AG10803 (cell line): ENCODE measurements around the gene STAG3.

Experiments used
- DNase-seq: peaks from one replicate; pipeline ENCODE4 v3.0.0; 2010; ENCODE audit warnings: low read depth
- H3K4me3 ChIP-seq: 2 replicates; pipeline ENCODE4 v1.5.1; 2011; ENCODE audit warnings: mild to moderate bottlenecking, low read length, control low read depth
- TF ChIP-seq, protein P1 (sequence below): conservative IDR thresholded peaks from 2 replicates; pipeline ENCODE4 v1.5.1; 2011; ENCODE audit warnings: mild to moderate bottlenecking, low read length, control low read depth, inconsistent platforms

The STAG3 gene

DNA sequence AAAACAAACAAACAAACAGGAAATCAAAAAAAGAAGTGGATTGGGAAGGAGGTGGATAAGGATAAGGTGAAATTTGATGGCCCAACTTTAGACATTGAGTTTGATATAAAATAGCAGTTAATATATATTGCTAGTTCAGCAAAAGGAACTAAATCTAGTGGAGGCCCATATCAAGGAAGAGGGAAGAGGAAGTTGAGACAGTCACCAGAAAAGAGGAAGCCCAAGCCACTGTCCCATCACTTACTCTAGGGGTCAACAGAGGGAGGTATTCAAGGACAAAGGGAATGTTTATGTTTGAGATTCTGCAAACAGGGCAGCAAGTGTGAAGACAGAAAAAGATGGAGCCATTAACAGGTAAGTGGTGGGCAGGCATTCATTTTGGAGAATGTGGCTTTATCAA, 25.3 kb upstream of the STAG3 start:
- DNase-seq: no peak
- H3K4me3 ChIP-seq: no peak overlapping the region
- TF ChIP-seq, protein P1, sequence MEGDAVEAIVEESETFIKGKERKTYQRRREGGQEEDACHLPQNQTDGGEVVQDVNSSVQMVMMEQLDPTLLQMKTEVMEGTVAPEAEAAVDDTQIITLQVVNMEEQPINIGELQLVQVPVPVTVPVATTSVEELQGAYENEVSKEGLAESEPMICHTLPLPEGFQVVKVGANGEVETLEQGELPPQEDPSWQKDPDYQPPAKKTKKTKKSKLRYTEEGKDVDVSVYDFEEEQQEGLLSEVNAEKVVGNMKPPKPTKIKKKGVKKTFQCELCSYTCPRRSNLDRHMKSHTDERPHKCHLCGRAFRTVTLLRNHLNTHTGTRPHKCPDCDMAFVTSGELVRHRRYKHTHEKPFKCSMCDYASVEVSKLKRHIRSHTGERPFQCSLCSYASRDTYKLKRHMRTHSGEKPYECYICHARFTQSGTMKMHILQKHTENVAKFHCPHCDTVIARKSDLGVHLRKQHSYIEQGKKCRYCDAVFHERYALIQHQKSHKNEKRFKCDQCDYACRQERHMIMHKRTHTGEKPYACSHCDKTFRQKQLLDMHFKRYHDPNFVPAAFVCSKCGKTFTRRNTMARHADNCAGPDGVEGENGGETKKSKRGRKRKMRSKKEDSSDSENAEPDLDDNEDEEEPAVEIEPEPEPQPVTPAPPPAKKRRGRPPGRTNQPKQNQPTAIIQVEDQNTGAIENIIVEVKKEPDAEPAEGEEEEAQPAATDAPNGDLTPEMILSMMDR: no peak

DNA sequence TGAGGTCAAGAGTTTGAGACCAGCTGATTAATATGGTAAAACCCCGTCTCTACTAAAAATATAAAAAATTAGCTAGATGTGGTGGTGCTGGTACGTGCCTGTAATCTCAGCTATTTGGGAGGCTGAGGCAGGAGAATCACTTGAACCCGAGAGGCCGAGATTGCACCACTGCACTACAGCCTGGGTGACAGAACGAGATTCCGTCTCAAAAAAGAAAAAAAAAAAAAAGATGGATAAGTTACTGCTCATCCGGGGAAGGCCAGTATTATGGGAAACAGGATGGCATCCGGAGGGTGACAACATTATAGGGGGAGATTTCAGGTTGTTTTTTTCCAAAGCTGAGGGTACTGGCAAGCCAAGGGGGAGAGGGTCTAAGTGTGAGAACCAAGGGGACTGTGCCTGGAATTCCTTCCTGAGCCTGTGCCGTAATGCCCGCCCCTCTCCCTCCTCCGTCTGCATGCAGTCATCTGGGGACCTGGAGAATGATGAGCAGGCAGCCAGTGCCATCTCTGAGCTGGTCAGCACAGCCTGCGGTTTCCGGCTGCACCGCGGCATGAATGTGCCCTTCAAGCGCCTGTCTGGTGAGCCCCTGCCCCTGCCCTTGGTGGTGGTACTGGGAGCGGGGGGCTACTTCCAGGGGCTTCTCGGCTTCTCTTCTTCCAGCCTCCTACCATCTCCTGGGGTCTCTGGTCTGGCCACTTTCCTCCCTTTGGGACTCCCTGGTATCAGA, 24.6 kb upstream of the STAG3 start:
- TF ChIP-seq, protein P1: no peak
- H3K4me3 ChIP-seq: no peak overlapping the region
- no peak for DNase-seq

DNA sequence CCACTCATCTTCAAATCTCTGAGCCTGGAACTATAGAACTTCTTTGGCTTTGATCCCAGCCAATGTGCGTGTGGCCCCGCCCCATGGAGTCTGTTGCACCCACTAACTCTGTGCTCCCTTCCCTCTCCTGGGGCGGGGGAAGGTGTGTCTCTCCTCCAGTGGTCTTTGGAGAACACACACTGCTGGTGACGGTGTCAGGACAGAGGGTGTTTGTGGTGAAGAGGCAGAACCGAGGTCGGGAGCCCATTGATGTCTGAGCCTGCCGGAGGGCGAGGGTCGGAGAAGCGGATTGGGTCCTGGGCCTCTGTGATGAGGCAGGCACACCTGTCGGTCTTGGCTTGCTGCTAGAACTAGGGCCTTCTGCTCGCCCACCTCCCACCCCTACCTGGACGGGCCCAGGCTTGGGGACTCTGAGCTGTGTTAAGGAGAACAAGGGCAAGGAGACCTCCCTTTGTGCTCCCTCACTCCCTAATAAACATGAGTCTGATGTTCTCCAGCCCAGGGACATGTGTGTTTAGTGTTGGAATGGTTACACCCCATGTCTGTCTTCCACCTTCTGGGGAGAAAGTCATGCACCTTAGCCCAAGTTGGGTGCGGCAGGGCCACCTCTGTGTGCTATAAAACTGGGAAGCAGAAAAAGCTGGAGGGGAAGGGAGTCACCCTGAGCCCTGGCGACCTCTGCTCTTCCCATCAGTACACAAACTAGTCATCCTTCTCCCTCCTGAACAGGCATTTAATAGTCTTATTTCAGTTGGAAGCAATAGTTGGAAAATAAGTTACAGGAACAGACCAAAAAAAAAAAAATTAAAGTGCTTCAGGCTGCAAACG, 23.8 kb upstream of the STAG3 start:
- TF ChIP-seq, protein P1: no peak
- no peak for DNase-seq
- no peak overlapping the region for H3K4me3 ChIP-seq

DNA sequence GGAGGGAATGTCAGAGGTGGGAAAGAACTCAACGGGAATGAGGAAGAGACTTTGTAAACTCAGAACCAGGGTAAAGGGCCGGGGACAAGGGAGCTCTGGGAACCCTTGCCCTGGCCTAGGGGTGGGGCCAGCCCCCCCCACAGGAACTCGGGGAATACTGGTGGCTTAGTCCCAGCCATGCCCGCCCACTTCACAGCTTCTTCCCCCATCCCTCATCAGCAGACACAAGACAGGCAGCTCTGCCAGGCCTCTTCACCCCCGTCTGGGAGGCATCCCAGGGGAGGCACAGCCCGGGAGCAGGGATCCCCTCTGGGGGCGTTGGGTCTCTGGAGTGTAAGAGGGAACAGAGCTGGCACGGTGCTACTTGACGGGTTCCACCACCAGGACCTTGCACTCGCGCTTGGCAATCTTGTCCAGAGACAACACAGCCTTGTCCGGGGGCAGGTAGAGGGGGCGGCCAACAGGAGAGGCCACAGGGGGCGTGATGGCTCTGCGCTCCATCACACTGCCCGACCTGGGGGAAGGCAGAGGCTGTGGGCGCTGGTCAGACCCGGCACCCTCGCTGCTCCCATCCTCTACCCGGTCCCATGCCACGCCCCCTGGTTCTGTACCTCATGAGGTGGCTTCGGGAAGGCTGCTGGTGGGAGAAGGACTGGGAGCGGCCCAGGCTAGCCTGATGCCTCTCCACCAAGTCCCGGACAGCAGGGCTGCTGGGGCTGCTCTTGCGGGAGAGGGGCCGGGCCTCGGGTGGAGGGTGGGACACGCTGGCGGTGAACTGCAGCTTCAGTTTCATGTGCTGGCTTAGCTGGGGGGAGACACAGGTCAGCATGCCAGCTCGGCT, 22.8 kb upstream of the STAG3 start:
- H3K4me3 ChIP-seq: no peak overlapping the region
- TF ChIP-seq, protein P1: no peak
- DNase-seq: no peak

DNA sequence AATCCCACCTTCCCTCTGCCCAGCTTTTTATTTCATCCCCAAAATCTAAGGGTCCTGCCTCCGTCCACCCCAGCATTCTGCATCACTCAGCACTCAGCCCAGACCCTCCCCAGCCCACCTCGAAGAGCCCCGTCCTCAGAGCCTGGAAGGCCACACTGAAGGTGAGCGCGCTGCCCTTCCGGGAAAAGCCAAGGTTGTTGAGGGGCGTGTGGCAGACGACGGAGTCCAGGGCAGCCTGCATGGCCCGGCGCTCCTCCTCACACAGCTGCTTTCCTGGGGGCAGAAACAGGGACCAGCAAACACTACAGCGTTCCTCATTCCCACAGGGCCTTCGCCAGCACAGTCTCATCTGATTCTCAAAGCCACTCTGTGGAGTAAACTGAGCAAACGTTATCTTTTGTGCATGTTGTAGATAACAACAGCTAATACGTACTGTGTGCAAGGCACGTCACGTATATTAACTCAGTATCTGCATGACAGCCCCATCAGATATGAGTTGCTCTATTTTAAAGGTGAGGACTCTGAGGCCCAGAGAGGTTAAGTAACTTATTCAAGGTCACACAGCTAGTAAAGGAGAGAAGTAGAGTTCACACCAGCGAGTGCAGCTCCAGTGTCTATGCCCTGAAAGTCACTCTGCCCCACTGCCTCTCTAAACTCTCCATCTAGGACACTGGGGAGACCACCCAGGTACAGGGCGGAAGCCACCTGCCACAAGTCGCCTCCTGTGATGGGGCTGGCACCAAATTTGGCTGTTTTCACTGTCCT, 22.0 kb upstream of the STAG3 start:
- H3K4me3 ChIP-seq: no peak overlapping the region
- DNase-seq: no peak
- TF ChIP-seq, protein P1: no peak

DNA sequence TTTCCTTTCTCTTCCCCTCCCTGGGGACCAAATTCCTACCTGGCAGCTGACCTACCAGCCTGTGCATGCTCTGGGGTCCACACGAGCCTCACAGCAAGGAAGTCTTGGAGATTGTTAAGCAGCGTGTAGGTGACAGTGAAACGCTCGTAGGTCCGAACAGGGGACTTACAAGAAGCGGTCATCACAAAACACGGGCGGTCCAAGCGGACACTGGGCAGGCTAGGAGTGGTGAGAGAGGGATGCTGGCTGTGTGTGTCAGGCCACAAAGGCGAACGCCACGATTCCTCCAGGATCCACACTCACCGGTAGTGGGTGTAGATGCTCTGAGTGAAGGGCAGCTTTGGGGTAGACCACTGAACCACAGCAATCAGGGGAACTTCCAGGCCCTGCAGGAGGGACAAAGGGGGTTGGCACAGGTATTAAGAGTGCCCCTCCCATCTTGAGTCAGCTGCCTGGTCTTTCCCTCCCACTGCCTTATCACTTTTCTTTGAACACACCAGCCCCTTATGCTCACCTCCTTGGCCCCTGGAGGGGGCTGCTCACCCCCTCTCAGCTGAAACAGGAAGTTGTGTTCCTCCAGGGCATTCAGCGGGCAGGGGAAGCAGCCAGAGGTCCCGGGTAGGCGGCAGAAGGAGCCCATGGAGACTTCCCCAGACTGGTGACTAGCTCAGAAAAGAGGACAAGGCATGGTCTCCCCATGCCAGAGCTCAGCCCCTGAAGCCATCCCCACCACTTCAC, 21.2 kb upstream of the STAG3 start:
- TF ChIP-seq, protein P1: no peak
- DNase-seq: no peak
- peak overlapping the region; percentile 69; the same call in 1 of the 2 replicates for H3K4me3 ChIP-seq
